SK-N-SH treated with all-trans-retinoic acid at 6 μM for 48 hours (cell line): ENCODE data around the gene TRIP6.

ENCODE experiments used
- ATAC-seq: fragments of 200-7000 bp; cut with Tn5 transposase; 3 replicates; pipeline ENCODE4 v1.9.1; 2020; ENCODE audit warnings: mild to moderate bottlenecking, moderate library complexity
- ARNTL ChIP-seq: fragments of 450-650 bp; formaldehyde crosslinking; IDR thresholded peaks from 2 replicates; pipeline ENCODE4 v1.5.0; 2020; ENCODE audit warnings: low read depth, mild to moderate bottlenecking, moderate library complexity, borderline replicate concordance
- BACH2 ChIP-seq: fragments of 250-450 bp; sonication (Bioruptor Pico); IDR thresholded peaks from 2 replicates; pipeline ENCODE4 v1.9.0; 2021; ENCODE audit warnings: mild to moderate bottlenecking, borderline replicate concordance
- ESRRG ChIP-seq: fragments of 250-450 bp; sonication (Bioruptor Pico); IDR thresholded peaks from 2 replicates; pipeline ENCODE4 v1.6.1; 2021; ENCODE audit warnings: mild to moderate bottlenecking
- GLIS3 ChIP-seq: fragments of 250-450 bp; sonication (Bioruptor Pico); IDR thresholded peaks from 2 replicates; pipeline ENCODE4 v1.5.0; 2020; ENCODE audit warnings: mild to moderate bottlenecking, moderate library complexity
- OSR1 ChIP-seq: fragments of 250-450 bp; sonication (Bioruptor Pico); IDR thresholded peaks from 2 replicates; pipeline ENCODE4 v1.8.0; 2022; ENCODE audit warnings: moderate library complexity, mild to moderate bottlenecking, inconsistent platforms
- POU6F1 ChIP-seq: fragments of 250-450 bp; sonication (Bioruptor Pico); IDR thresholded peaks from 2 replicates; pipeline ENCODE4 v1.8.0; 2021; ENCODE audit warnings: low read depth, mild to moderate bottlenecking, moderate library complexity, borderline replicate concordance
- PPARA ChIP-seq: fragments of 250-450 bp; sonication (Bioruptor Pico); IDR thresholded peaks from 2 replicates; pipeline ENCODE4 v1.5.0; 2020; ENCODE audit warnings: mild to moderate bottlenecking, borderline replicate concordance
- RARB ChIP-seq: fragments of 250-450 bp; sonication (Bioruptor Pico); IDR thresholded peaks from 2 replicates; pipeline ENCODE4 v1.8.0; 2021; ENCODE audit warnings: mild to moderate bottlenecking, moderate library complexity
- SNAI2 ChIP-seq: fragments of 250-450 bp; sonication (Bioruptor Pico); IDR thresholded peaks from 2 replicates; pipeline ENCODE4 v1.5.0; 2020; ENCODE audit warnings: mild to moderate bottlenecking, moderate library complexity
- TCF4 ChIP-seq: fragments of 250-450 bp; sonication (Bioruptor Pico); IDR thresholded peaks from 2 replicates; pipeline ENCODE4 v1.8.0; 2021; ENCODE audit warnings: mild to moderate bottlenecking, moderate library complexity, borderline replicate concordance
- TOX ChIP-seq: fragments of 250-450 bp; sonication (Bioruptor Pico); IDR thresholded peaks from 2 replicates; pipeline ENCODE4 v1.8.0; 2021; ENCODE audit warnings: mild to moderate bottlenecking, moderate library complexity, borderline replicate concordance
- TSHZ2 ChIP-seq: fragments of 250-450 bp; sonication (Bioruptor Pico); IDR thresholded peaks from 2 replicates; pipeline ENCODE4 v1.5.0; 2020; ENCODE audit warnings: mild to moderate bottlenecking, moderate library complexity
- ZFP30 ChIP-seq: fragments of 450-650 bp; formaldehyde crosslinking; IDR thresholded peaks from 2 replicates; pipeline ENCODE4 v1.5.0; 2022; ENCODE audit warnings: mild to moderate bottlenecking, moderate library complexity
- ZNF565 ChIP-seq: fragments of 450-650 bp; formaldehyde crosslinking; conservative IDR thresholded peaks from 2 replicates; pipeline ENCODE4 v1.5.0; 2020; ENCODE audit warnings: low read depth, mild to moderate bottlenecking, moderate library complexity
- ZNF70 ChIP-seq: fragments of 450-650 bp; formaldehyde crosslinking; IDR thresholded peaks from 2 replicates; pipeline ENCODE4 v1.5.0; 2020; ENCODE audit warnings: mild to moderate bottlenecking, moderate library complexity
- TF ChIP-seq, protein P1 (sequence below): fragments of 250-450 bp; sonication (Bioruptor Pico); IDR thresholded peaks from 2 replicates; pipeline ENCODE4 v1.8.0; 2020; ENCODE audit warnings: mild to moderate bottlenecking, moderate library complexity, borderline replicate concordance
- TF ChIP-seq, protein P2 (sequence below): fragments of 250-450 bp; sonication (Bioruptor Pico); IDR thresholded peaks from 2 replicates; pipeline ENCODE4 v1.5.1; 2021; ENCODE audit warnings: mild to moderate bottlenecking, moderate library complexity
- TF ChIP-seq, protein P3 (sequence below): fragments of 250-450 bp; sonication (Bioruptor Pico); IDR thresholded peaks from 2 replicates; pipeline ENCODE4 v1.5.1; 2020; ENCODE audit warnings: low read depth, mild to moderate bottlenecking, moderate library complexity

TRIP6 gene

GRCh38 chr7:100832281-100832633, 34.9 kb upstream of the TRIP6 start:
- no peak for ATAC-seq
- no peak for TF ChIP-seq OSR1

DNA sequence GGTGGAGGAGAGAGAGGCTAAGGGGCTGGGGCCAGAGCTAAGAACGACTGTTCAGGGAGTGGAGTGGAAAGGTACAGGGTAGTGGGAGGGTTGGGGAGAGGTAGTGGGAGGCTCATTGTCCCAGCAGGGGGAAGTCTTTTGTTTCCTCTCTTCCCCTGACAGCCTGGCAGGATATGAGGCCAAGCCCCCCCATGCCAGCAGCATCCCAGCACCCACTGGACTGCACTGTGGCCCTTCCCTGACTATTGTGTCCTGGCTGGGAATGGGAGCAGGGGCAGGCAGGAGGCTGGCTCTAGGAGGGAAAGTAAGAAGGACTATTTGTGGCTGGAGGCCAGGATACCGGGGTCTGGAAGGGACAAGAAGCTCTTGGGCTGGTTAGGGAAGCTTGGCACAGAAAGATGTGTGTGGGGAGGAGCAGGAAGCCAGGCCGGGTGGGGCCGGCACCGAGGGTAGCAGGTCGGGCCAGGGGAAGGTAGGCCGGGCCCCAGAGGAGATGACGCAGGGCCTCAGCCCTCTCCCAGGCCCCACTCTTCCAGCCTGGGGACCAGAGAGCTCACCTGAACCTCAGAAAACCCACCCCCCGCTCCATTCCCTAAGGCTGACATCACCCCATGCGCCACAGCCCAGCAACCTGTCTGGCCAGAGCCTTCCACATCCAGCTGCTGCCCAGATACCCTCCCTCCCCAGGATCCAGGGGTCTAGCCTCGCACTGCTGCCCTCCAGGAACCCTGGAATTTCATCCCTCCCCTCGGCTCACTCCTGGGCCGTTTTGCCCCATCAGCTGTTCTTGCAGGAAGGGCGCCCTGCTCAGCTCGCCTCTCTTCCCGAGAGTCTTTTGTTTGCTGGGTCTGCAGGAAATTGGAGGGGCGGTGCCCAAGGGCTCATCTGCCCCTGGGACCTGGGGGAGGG, 31.0 kb upstream of the TRIP6 start:
- no peak for TF ChIP-seq ZFP30 (CRISPR knock-in tag)
- no peak for TF ChIP-seq GLIS3 (CRISPR knock-in tag)
- TF ChIP-seq TCF4 (CRISPR knock-in tag), result no peak
- no peak for TF ChIP-seq ZNF565 (CRISPR knock-in tag)
- TF ChIP-seq, protein P1, sequence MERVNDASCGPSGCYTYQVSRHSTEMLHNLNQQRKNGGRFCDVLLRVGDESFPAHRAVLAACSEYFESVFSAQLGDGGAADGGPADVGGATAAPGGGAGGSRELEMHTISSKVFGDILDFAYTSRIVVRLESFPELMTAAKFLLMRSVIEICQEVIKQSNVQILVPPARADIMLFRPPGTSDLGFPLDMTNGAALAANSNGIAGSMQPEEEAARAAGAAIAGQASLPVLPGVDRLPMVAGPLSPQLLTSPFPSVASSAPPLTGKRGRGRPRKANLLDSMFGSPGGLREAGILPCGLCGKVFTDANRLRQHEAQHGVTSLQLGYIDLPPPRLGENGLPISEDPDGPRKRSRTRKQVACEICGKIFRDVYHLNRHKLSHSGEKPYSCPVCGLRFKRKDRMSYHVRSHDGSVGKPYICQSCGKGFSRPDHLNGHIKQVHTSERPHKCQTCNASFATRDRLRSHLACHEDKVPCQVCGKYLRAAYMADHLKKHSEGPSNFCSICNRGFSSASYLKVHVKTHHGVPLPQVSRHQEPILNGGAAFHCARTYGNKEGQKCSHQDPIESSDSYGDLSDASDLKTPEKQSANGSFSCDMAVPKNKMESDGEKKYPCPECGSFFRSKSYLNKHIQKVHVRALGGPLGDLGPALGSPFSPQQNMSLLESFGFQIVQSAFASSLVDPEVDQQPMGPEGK (CRISPR knock-in tag), result no peak
- TF ChIP-seq ARNTL (CRISPR knock-in tag), result no peak
- TF ChIP-seq SNAI2 (CRISPR knock-in tag), result no peak
- no peak for TF ChIP-seq TSHZ2 (CRISPR knock-in tag)
- TF ChIP-seq TOX (CRISPR knock-in tag), result no peak
- no peak for TF ChIP-seq ESRRG (CRISPR knock-in tag)
- ATAC-seq, result no peak

- TF ChIP-seq POU6F1, result no peak
- TF ChIP-seq ZNF70, result no peak
- no peak for TF ChIP-seq ZFP30 (CRISPR knock-in tag)
- no peak for TF ChIP-seq TSHZ2 (CRISPR knock-in tag)
- TF ChIP-seq, protein P2, sequence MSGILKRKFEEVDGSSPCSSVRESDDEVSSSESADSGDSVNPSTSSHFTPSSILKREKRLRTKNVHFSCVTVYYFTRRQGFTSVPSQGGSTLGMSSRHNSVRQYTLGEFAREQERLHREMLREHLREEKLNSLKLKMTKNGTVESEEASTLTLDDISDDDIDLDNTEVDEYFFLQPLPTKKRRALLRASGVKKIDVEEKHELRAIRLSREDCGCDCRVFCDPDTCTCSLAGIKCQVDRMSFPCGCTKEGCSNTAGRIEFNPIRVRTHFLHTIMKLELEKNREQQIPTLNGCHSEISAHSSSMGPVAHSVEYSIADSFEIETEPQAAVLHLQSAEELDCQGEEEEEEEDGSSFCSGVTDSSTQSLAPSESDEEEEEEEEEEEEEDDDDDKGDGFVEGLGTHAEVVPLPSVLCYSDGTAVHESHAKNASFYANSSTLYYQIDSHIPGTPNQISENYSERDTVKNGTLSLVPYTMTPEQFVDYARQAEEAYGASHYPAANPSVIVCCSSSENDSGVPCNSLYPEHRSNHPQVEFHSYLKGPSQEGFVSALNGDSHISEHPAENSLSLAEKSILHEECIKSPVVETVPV, result no peak
- no peak for TF ChIP-seq RARB (CRISPR knock-in tag)
- no peak for ATAC-seq
Measured at GRCh38 chr7:100836812-100837098, 30.4 kb upstream of the TRIP6 start.

DNA sequence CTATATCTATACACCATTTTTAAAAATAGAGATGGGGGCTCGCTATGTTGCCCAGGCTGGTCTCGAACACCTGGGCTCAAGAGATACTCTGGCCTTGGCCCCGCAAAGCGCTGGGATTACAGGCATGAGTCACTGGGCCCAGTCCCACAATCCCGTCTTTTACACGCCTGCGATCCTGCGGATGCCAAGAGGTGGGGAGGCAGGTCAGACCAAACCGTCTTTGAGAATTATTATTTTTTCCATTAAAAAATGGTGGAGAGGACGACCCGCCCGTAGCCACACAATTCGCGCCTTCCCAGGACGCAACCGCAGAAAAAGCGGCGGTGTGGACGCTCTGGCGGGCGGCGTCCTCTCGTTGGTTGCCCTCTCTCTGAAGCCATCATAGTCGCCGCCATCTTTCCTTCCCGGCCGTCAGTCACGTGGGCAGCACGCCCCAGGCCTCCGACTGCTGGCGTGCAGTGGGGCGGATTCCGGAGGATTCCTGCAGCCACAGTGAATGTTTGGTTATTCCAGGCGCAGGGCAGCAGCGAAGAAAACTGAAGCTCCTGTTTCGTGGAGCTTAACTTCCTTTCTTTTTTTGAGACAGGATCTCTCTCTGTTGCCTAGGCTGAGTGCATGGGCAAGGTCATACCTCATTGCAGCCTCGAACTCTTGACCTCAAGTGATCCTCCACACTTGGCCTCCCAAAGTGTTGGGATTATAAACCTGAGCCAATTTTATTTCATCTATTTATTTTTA, 29.9 kb upstream of the TRIP6 start:
- peak; percentile 96 for ATAC-seq
- no peak for TF ChIP-seq SNAI2 (CRISPR knock-in tag)
- TF ChIP-seq, protein P2, result no peak
- no peak for TF ChIP-seq RARB (CRISPR knock-in tag)
- no peak for TF ChIP-seq ZNF565 (CRISPR knock-in tag)
- TF ChIP-seq, protein P3, sequence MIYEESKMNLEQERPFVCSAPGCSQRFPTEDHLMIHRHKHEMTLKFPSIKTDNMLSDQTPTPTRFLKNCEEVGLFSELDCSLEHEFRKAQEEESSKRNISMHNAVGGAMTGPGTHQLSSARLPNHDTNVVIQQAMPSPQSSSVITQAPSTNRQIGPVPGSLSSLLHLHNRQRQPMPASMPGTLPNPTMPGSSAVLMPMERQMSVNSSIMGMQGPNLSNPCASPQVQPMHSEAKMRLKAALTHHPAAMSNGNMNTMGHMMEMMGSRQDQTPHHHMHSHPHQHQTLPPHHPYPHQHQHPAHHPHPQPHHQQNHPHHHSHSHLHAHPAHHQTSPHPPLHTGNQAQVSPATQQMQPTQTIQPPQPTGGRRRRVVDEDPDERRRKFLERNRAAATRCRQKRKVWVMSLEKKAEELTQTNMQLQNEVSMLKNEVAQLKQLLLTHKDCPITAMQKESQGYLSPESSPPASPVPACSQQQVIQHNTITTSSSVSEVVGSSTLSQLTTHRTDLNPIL (CRISPR knock-in tag), result no peak
- TF ChIP-seq GLIS3 (CRISPR knock-in tag), result no peak
- no peak for TF ChIP-seq ARNTL (CRISPR knock-in tag)
- no peak for TF ChIP-seq PPARA
- no peak for TF ChIP-seq OSR1
- no peak for TF ChIP-seq BACH2 (CRISPR knock-in tag)
